CD4-positive, alpha-beta memory T cell (primary cell): ENCODE data around the gene RMDN2. TPM values are rescaled to one million over a fixed set of nuclear protein-coding genes. Genes with fewer than 3 reads are reported as not detected.
"Not testable (repeated sequence)": the region's sequence is repeated elsewhere in the genome, so short reads cannot be mapped to it uniquely, and the experiment has no call there.

Experiments
- CTCF ChIA-PET: fragments of 350-600 bp; sonication (Branson Sonifier 250); formaldehyde crosslinking; loops from one replicate; lab custom pipeline; 2021; ENCODE audit warnings: inconsistent platforms; ENCODE audit not compliant: partially characterized antibody; lab: Charles Lee
- POLR2A ChIA-PET: fragments of 350-600 bp; sonication (Branson Sonifier 250); formaldehyde crosslinking; loops from one replicate; lab custom pipeline; 2021; ENCODE audit not compliant: partially characterized antibody; lab: Charles Lee
- DNase-seq, 5 donors: peaks; one replicate each; pipeline versions ENCODE4 v3.0.0 to v3.0.0-alpha.2; 2020 to 2022; ENCODE audit warnings: mixed read lengths in 1 of 5
- H3K27ac ChIP-seq: one replicate; pipeline ENCODE4 v1.7.0; 2013; ENCODE audit warnings: low read depth, low read length
- H3K27me3 ChIP-seq: 2 replicates; pipeline ENCODE4 v1.7.0; 2013; ENCODE audit warnings: mild to moderate bottlenecking, low read length, moderate library complexity; ENCODE audit not compliant: insufficient read depth
- H3K36me3 ChIP-seq: 2 replicates; pipeline ENCODE4 v1.7.0; 2013; ENCODE audit warnings: mild to moderate bottlenecking, low read length, moderate library complexity; ENCODE audit not compliant: insufficient read depth
- H3K4me1 ChIP-seq: 2 replicates; pipeline ENCODE4 v1.7.0; 2013; ENCODE audit warnings: mild to moderate bottlenecking, low read length, moderate library complexity; ENCODE audit not compliant: insufficient read depth
- H3K4me3 ChIP-seq, 2 donors: one replicate each; pipeline ENCODE4 v1.7.0; 2013; ENCODE audit warnings: low read length in 2 of 2, mild to moderate bottlenecking in 1 of 2
- H3K9me3 ChIP-seq, 2 donors: one replicate each; pipeline ENCODE4 v1.7.0; 2013; ENCODE audit warnings: low read length in 2 of 2, control low read depth in 1 of 2; ENCODE audit not compliant: control insufficient read depth in 1 of 2
- H3K27ac Mint-ChIP-seq, 7 donors: one replicate each; pipeline ENCODE4 v1.8.0; 2020 to 2021; ENCODE audit warnings: mixed read lengths in 7 of 7, mild to moderate bottlenecking in 6 of 7, inconsistent platforms in 3 of 7, moderate library complexity in 3 of 7
- H3K27me3 Mint-ChIP-seq, 2 donors: one replicate each; pipeline ENCODE4 v1.8.0; 2020 to 2021; ENCODE audit warnings: mixed read lengths in 2 of 2
- H3K36me3 Mint-ChIP-seq, 2 donors: one replicate each; pipeline ENCODE4 v1.8.0; 2020 to 2021; ENCODE audit warnings: mixed read lengths in 2 of 2, inconsistent platforms in 1 of 2, mild to moderate bottlenecking in 1 of 2
- H3K4me1 Mint-ChIP-seq, 4 donors: one replicate each; pipeline ENCODE4 v1.8.0; 2020 to 2021; ENCODE audit warnings: mixed read lengths in 4 of 4, mild to moderate bottlenecking in 1 of 4
- H3K4me3 Mint-ChIP-seq, 8 donors: one replicate each; pipeline ENCODE4 v1.8.0; 2020 to 2021; ENCODE audit warnings: mixed read lengths in 8 of 8, mild to moderate bottlenecking in 7 of 8, moderate library complexity in 6 of 8, inconsistent platforms in 3 of 8
- H3K9me3 Mint-ChIP-seq, 8 donors: one replicate each; pipeline ENCODE4 v1.8.0; 2020 to 2021; ENCODE audit warnings: mixed read lengths in 8 of 8, mild to moderate bottlenecking in 5 of 8, inconsistent platforms in 3 of 8, moderate library complexity in 1 of 8
- intact Hi-C: fragments of 100-400 bp; cut with micrococcal nuclease; formaldehyde crosslinking; loops from one replicate; pipeline ENCODE4 v1.15.1; 2023
- polyA plus RNA-seq, 2 donors: library from polyadenylated mRNA; unstranded; fragments of 300-500 nt; fragmentation: Illumina TruSeq; gene quantifications; one replicate each; pipeline ENCODE4 v1.2.3, GENCODE V29; 2021
- total RNA-seq, 2 experiments: library from RNA; stranded (reverse); gene quantifications; one replicate each; pipeline ENCODE4 v1.2.3, GENCODE V29; 2021

RMDN2 gene
- total and polyA plus RNA-seq, 4 experiments from 2014 or later: 3.1 to 4.0 (median 3.2) TPM

DNA sequence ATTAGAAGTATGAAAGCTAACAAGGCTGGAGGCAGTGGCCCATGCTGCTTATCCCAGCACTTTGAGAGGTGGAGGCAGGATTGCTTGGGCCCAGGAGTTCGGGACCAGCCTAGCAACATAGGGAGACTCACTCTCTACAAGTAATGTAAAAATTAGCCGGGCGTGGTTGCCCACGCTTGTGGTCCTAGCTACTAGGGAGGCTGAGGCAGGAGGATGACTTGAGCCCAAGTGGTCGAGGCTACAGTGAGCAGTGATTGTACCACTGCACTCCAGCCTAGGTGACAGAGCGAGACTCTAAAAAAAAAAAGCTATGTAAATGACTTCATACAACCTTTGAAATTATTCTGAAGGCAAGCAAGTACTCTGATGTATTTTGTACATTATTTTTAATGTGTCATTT, 1.5 kb downstream of the RMDN2 start:
- no peak overlapping the region for H3K4me3 Mint-ChIP-seq
- Histone ChIP-seq H3K27ac (no peak overlapping the region), H3K4me1 (peaks cover 13% of the 10 kb centered on the region), H3K9me3 (no peaks in the 10 kb centered on the region), H3K27me3 (no peaks in the 10 kb centered on the region), H3K36me3 (no peaks in the 10 kb centered on the region), H3K4me3 (no peak overlapping the region)
- ChIA-PET CTCF (no interaction called here), POLR2A (interaction anchor here (0.6 kb wide), 1 partner anchor 627 kb away, joined by 3 read pairs; no protein-coding TSS in a partner anchor)
- H3K4me1 Mint-ChIP-seq: peaks cover 6 to 22% (median 15%) of the 10 kb centered on the region in 4 donors
- no peak for DNase-seq
- no peaks in the 10 kb centered on the region for H3K9me3 Mint-ChIP-seq
- peak overlapping the region in 1 of 7 donors; percentile 18 for H3K27ac Mint-ChIP-seq
- H3K27me3 Mint-ChIP-seq: no peaks in the 10 kb centered on the region
- H3K36me3 Mint-ChIP-seq: peaks cover 7 to 10% of the 10 kb centered on the region in 2 donors
- intact Hi-C loops: loop anchor here (5.0 kb wide), 1 partner anchor 959 kb away; the partner anchor contains the start of gene STRN

DNA sequence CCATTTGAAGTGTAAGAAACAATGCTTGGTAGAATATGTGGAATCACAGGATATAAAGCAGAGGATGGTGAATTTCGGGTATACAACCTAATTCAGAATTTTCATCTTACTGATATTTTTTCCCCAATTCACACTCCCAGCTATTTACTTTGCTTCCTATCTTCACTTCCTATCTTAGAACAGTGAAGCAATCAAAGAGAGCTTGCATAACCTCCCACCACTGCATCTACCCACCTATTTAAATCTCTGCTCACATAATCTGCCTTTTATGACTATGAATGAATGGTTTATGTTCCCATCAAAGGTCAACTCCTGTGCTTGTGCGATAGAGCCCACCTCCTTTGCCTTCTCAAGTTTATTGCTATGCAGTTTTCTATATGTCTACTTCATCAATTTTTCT, 3.3 kb downstream of the RMDN2 start:
- H3K27ac Mint-ChIP-seq: no peak overlapping the region
- Histone ChIP-seq H3K27ac (no peak overlapping the region), H3K27me3 (no peaks in the 10 kb centered on the region), H3K36me3 (no peaks in the 10 kb centered on the region), H3K4me1 (peaks cover 13% of the 10 kb centered on the region), H3K9me3 (no peaks in the 10 kb centered on the region), H3K4me3 (no peak overlapping the region)
- DNase-seq: no peak
- H3K4me3 Mint-ChIP-seq: no peak overlapping the region
- peaks cover 7 to 10% of the 10 kb centered on the region in 2 donors for H3K36me3 Mint-ChIP-seq
- CTCF ChIA-PET: no interaction called here
- H3K27me3 Mint-ChIP-seq: no peaks in the 10 kb centered on the region
- intact Hi-C loops: loop anchor here (5.0 kb wide), 1 partner anchor 961 kb away; the partner anchor contains the start of gene STRN
- POLR2A ChIA-PET: no interaction called here
- no peaks in the 10 kb centered on the region for H3K9me3 Mint-ChIP-seq
- peaks cover 6 to 22% (median 13%) of the 10 kb centered on the region in 4 donors for H3K4me1 Mint-ChIP-seq

DNA sequence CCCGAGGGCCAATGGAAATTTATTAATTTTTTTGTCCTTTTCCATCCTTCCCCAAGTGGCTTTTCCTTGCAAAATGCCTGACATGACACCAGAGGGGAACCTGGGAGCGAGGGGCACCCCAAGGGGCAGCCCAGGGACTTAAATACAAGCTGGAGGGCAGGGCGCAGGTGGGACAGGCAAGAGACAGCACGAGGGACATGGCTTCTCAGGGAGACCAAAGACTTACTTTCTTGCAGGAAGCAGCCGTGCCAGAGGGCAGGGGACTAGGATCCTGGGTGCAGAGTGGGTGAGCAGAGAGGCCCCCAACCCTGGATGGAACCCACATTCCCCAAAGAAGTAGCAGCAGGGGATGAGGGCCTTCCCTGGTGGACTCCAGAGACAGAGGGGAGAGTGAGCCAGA, 5.3 kb downstream of the RMDN2 start:
- H3K36me3 Mint-ChIP-seq, H3K27ac Mint-ChIP-seq, H3K27me3 ChIP-seq, CTCF ChIA-PET, H3K36me3 ChIP-seq, H3K27me3 Mint-ChIP-seq, H3K9me3 ChIP-seq, POLR2A ChIA-PET, intact Hi-C loops, H3K9me3 Mint-ChIP-seq, DNase-seq, H3K4me3 Mint-ChIP-seq, H3K4me3 ChIP-seq, H3K27ac ChIP-seq: not testable (repeated sequence)
- peaks cover 10 to 28% (median 15%) of the 10 kb centered on the region in 4 donors for H3K4me1 Mint-ChIP-seq
- peaks cover 21% of the 10 kb centered on the region for H3K4me1 ChIP-seq

DNA sequence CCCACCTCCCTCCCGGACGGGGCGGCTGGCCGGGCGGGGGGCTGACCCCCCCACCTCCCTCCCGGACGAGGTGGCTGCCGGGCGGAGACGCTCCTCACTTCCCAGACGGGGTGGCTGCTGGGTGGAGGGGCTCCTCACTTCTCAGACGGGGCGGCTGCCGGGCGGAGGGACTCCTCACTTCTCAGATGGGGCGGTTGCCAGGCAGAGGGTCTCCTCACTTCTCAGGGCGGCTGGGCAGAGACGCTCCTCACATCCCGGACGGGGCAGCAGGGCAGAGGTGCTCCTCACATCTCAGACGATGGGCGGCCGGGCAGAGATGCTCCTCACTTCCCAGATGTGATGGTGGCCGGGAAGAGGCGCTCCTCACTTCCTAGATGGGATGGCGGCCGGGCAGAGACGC, 7.8 kb downstream of the RMDN2 start:
- H3K4me3 Mint-ChIP-seq, H3K27ac Mint-ChIP-seq, CTCF ChIA-PET, H3K9me3 Mint-ChIP-seq, H3K36me3 ChIP-seq, H3K27me3 Mint-ChIP-seq, H3K9me3 ChIP-seq, H3K36me3 Mint-ChIP-seq, H3K27ac ChIP-seq, H3K27me3 ChIP-seq, DNase-seq, POLR2A ChIA-PET, H3K4me3 ChIP-seq, intact Hi-C loops: not testable (repeated sequence)
- H3K4me1 ChIP-seq: peaks cover 16% of the 10 kb centered on the region
- H3K4me1 Mint-ChIP-seq: peaks cover 20 to 42% (median 28%) of the 10 kb centered on the region in 4 donors

DNA sequence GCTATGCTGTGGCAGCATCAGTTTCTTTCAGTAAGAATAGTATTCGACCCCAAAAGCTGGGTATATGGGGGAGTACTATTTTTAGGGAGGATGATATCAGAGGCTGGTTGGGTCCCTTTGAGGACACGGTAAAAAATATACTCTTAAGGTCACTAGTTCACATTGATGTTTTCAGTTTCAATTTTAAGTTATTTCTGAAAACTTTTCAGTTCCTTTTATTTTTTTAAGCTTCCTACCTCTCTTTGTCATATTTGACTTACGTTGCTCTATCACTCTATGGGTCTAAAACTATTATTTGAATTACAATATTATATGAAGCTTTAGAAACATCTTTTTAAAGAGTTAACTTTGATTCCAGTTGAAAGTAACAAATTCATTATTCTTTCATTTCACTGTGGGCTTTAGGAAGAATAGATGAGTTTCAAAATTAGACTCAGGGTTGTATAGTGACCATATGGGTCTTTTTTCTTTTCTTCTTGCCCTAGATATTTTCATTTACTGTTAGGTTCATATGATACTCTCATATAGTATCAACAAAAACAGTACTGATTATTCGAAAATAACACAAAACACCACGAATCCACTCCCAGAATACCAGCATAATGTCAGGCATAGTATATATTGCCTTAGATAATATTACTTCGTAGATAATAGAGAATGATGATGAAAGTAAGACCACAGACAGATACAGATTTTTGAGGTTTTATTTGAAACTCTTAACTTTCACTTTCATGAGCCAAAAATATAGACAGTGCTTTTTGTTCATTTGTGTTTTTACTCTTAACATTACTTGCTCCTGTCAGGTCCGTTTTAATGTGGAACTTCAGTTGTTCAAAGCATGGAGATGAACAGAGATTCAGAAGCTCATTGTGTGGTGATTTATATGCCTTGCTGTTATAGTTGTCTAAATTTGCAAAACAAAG, 9.8 kb downstream of the RMDN2 start:
- H3K4me3 Mint-ChIP-seq: peak overlapping the region; percentile 2 to 82 (median 75)
- peaks cover 16% of the 10 kb centered on the region for H3K4me1 ChIP-seq
- peaks cover 0 to 17% (median 14%) of the 10 kb centered on the region in 8 donors for H3K9me3 Mint-ChIP-seq
- H3K27me3 Mint-ChIP-seq: peaks cover 0 to 8% of the 10 kb centered on the region in 2 donors
- peak overlapping the region in 1 of 2 donors; percentile 13 for H3K4me3 ChIP-seq
- H3K27ac Mint-ChIP-seq: peak overlapping the region in 3 of 7 donors; percentile 5 to 63 (median 22)
- H3K9me3 ChIP-seq: no peaks in the 10 kb centered on the region
- peak in 1 of 5 donors; percentile 12 for DNase-seq
- ChIA-PET CTCF (interaction anchor here (1.5 kb wide), 1 partner anchor 339 kb away, joined by 4 read pairs; no protein-coding TSS in a partner anchor), POLR2A (interaction anchor here (1.1 kb wide), 1 partner anchor 10 kb away, joined by 3 read pairs; the partner anchor contains the start of gene RMDN2)
- peaks cover 20 to 38% (median 28%) of the 10 kb centered on the region in 4 donors for H3K4me1 Mint-ChIP-seq
- peaks cover 9 to 12% of the 10 kb centered on the region in 2 donors for H3K36me3 Mint-ChIP-seq
- intact Hi-C loops: no loop called here
- H3K27ac ChIP-seq: no peak overlapping the region
- H3K27me3 ChIP-seq: no peaks in the 10 kb centered on the region
- H3K36me3 ChIP-seq: no peaks in the 10 kb centered on the region

DNA sequence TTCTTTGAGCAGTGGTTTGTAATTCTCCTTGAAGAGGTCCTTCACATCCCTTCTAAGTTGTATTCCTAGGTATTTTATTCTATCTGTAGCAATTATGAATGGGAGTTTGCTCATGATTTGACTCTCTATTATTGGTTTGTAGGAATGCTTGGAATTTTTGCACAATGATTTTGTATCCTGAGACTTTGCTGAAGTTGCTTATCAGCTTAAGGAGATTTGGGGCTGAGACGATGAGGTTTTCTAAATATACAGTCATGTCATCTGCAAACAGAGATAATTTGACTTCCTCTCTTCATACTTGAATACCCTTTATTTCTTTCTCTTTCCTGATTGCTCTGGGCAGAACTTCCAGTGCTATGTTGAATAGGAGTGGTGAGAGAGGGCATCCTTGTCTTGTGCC, 12.5 kb downstream of the RMDN2 start:
- H3K4me3 ChIP-seq, DNase-seq, intact Hi-C loops, H3K27ac Mint-ChIP-seq, H3K27me3 Mint-ChIP-seq, H3K27me3 ChIP-seq, CTCF ChIA-PET, POLR2A ChIA-PET, H3K9me3 ChIP-seq, H3K4me3 Mint-ChIP-seq, H3K27ac ChIP-seq, H3K36me3 ChIP-seq: not testable (repeated sequence)
- Mint-ChIP-seq H3K9me3 (peaks cover 0 to 24% (median 17%) of the 10 kb centered on the region in 8 donors), H3K36me3 (peaks cover 6 to 16% of the 10 kb centered on the region in 2 donors), H3K4me1 (peaks cover 21 to 38% (median 25%) of the 10 kb centered on the region in 4 donors)
- H3K4me1 ChIP-seq: peaks cover 16% of the 10 kb centered on the region

DNA sequence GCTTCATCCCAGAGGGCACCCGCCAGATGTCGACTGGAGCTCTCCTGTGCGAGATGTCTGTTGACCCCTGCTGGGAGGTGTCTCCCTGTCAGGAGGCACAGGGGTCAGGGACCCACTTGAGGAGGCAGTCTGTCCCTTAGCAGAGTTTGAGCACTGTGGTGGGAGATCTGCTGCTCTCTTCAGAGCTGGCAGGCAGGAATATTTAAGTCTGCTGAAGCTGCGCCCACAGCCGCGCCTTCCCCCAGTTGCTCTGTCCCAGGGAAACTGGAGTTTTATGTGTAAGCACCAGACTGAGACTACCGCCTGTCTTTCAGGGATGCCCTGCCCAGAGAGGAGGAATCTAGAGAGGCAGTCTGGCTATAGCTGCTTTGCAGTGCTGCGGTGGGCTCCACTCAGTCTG, 16.2 kb downstream of the RMDN2 start:
- H3K4me3 ChIP-seq, H3K27ac ChIP-seq, H3K27me3 ChIP-seq, H3K4me3 Mint-ChIP-seq, H3K27me3 Mint-ChIP-seq, H3K36me3 ChIP-seq, intact Hi-C loops, H3K9me3 ChIP-seq, DNase-seq, H3K27ac Mint-ChIP-seq, CTCF ChIA-PET, POLR2A ChIA-PET, H3K4me1 ChIP-seq: not testable (repeated sequence)
- Mint-ChIP-seq H3K36me3 (peaks cover 6 to 16% of the 10 kb centered on the region in 2 donors), H3K4me1 (peaks cover 5 to 14% (median 9%) of the 10 kb centered on the region in 4 donors), H3K9me3 (peaks cover 0 to 24% (median 17%) of the 10 kb centered on the region in 8 donors)
